Gastrocnemius medialis (tissue), 4 donors: Measurements from ENCODE around the gene KCNMB4.
"Not testable (repeated sequence)": the region's sequence is repeated elsewhere in the genome, so short reads cannot be mapped to it uniquely, and the experiment has no call there.

ENCODE experiments used
- POLR2A ChIP-seq, 2 donors: fragments of 450-650 bp; IDR thresholded peaks; one replicate each; pipeline ENCODE4 v1.6.1; 2017; ENCODE audit warnings: antibody characterized with exemption in 2 of 2, mild to moderate bottlenecking in 2 of 2, moderate library complexity in 2 of 2
- TF ChIP-seq, protein P1 (sequence below), 5 experiments: fragments of 450-650 bp in 3 of 5; fragments of 200-600 bp in 2 of 5; sonication (generic) in 2 of 5; IDR thresholded peaks in 4 of 5; conservative IDR thresholded peaks in 1 of 5; 1 replicate in 4 of 5; 2 replicates in 1 of 5; pipeline ENCODE4 v1.5.1; 2016 to 2019; ENCODE audit warnings: antibody characterized with exemption in 5 of 5, mild to moderate bottlenecking in 3 of 5, moderate library complexity in 3 of 5

DNA sequence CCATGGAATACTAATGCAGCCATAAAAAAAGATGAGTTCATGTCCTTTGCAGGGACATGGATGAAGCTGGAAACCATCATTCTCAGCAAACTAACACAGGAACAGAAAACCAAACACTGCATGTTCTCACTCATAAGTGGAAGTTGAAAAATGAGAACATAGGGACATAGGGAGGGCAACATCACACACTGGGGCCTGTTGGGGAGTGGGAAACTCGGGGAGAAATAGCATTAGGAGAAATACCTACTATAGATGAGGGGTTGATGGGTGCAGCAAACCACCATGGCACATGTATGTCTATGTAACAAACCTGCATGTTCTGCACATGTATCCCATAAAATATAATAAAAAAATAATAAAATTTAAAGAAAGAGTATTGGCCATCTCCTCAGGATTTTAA lies 26.5 kb downstream of the KCNMB4 start:
- TF ChIP-seq, protein P1, sequence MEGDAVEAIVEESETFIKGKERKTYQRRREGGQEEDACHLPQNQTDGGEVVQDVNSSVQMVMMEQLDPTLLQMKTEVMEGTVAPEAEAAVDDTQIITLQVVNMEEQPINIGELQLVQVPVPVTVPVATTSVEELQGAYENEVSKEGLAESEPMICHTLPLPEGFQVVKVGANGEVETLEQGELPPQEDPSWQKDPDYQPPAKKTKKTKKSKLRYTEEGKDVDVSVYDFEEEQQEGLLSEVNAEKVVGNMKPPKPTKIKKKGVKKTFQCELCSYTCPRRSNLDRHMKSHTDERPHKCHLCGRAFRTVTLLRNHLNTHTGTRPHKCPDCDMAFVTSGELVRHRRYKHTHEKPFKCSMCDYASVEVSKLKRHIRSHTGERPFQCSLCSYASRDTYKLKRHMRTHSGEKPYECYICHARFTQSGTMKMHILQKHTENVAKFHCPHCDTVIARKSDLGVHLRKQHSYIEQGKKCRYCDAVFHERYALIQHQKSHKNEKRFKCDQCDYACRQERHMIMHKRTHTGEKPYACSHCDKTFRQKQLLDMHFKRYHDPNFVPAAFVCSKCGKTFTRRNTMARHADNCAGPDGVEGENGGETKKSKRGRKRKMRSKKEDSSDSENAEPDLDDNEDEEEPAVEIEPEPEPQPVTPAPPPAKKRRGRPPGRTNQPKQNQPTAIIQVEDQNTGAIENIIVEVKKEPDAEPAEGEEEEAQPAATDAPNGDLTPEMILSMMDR (IDR thresholded peaks at IDR 0.05 in 4 of 5, conservative IDR thresholded peaks at IDR 0.05 in 1 of 5) = not testable (repeated sequence)
- not testable (repeated sequence) for TF ChIP-seq POLR2A (IDR thresholded peaks at IDR 0.05)
